GM21381 (cell line): ENCODE results near the gene TMEM69.
"Not testable (repeated sequence)": the region's sequence is repeated elsewhere in the genome, so short reads cannot be mapped to it uniquely, and the experiment has no call there.

Source experiments
- ATAC-seq: cut with Tn5 transposase; IDR thresholded peaks from one replicate; pipeline ENCODE4 v1.9.1; 2021; ENCODE audit warnings: mild to moderate bottlenecking, moderate library complexity; ENCODE audit not compliant: unreplicated experiment

Gene TMEM69

GRCh38 chr1:45730075-45730779 is 42.2 kb downstream of the TMEM69 start:
- no peak for ATAC-seq

DNA sequence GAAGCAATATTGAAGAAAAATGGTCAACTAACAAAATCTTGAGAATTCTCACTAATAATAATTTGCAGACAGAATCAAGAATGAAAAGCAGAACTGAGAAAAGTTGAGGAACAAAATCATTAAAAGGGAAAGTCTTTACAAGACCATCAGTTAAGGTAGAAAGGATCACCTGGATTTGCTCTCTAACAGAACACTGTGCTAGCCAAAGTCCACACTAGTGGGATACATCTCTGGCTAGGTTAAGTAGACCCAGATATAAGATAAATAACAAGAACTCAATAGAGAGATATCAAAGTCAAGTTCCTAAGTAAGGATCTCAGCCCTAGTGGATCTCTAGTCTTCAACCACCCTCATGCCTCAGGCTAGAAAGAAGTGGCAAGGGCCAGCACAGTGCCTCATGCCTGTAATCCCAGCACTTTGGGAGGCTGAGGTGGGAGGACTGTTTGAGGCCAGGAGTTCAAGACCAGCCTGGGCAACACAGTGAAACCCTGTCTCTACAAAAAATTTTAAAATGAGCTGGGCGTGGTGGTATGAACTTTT is 42.9 kb downstream of the TMEM69 start:
- ATAC-seq, result no peak

DNA sequence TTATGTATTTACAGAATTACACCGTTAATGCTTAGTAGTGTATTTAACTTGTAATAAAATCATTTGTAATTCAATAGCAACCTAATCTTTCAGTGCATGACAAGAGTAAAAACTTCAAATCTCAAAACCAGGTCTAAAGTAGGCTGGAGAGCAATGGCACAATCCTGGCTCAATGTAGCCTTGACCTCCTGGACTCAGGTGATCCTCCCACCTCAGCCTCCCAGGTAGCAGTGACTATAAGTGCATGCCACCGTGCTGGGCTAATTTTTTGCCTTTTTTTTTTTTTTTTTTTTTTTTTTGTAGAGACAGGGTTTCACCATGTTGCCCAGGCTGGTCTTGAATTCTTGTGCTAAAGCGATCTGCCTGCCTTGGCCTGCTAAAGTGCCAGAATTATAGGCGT is 51.2 kb downstream of the TMEM69 start:
- ATAC-seq, result no peak

DNA sequence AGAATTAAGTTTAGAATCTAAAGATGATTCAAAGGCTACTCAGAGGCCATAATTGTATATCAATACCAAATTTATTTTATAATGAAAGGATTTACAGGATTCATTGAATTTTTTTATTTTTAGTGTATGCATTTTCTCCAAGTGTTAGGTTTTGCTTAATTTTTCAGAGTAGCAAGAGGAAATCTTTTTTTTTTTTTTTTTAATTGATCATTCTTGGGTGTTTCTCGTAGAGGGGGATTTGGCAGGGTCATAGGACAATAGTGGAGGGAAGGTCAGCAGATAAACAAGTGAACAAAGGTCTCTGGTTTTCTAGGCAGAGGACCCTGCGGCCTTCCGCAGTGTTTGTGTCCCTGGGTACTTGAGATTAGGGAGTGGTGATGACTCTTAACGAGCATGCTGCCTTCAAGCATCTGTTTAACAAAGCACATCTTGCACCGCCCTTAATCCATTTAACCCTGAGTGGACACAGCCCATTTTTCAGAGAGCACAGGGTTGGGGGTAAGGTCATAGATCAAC is 51.7 kb downstream of the TMEM69 start:
- ATAC-seq, result not testable (repeated sequence)
